H9 (cell line): ENCODE measurements around the gene TRPV6. TPM values are rescaled to one million over a fixed set of nuclear protein-coding genes. Genes with fewer than 3 reads are reported as not detected.

Experiments used
- DNase-seq: peaks from one replicate; pipeline ENCODE4 v3.0.0-alpha.2; 2017
- H2AFZ ChIP-seq: one replicate; pipeline ENCODE4 v1.6.1; 2013; ENCODE audit warnings: mild to moderate bottlenecking, low read length, control low read depth, moderate library complexity
- H2AK5ac ChIP-seq: 2 replicates; pipeline ENCODE4 v1.6.1; 2013; ENCODE audit warnings: low read length, control low read depth, mixed read lengths; ENCODE audit not compliant: insufficient read length
- H2BK120ac ChIP-seq: one replicate; pipeline ENCODE4 v1.6.1; 2013; ENCODE audit warnings: low read depth, mild to moderate bottlenecking, low read length, control low read depth, inconsistent platforms; ENCODE audit not compliant: poor library complexity, severe bottlenecking
- H2BK12ac ChIP-seq: 2 replicates; pipeline ENCODE4 v1.6.1; 2013; ENCODE audit warnings: low read length, control low read depth, mixed read lengths, low read depth; ENCODE audit not compliant: insufficient read length
- H2BK15ac ChIP-seq: 2 replicates; pipeline ENCODE4 v1.6.1; 2013; ENCODE audit warnings: low read depth, low read length, control low read depth
- H2BK20ac ChIP-seq: one replicate; pipeline ENCODE4 v1.6.1; 2013; ENCODE audit warnings: low read depth, mild to moderate bottlenecking, low read length, control low read depth, inconsistent platforms; ENCODE audit not compliant: poor library complexity, severe bottlenecking
- H2BK5ac ChIP-seq: 2 replicates; pipeline ENCODE4 v1.6.1; 2013; ENCODE audit warnings: low read length, control low read depth, mixed read lengths; ENCODE audit not compliant: insufficient read length
- H3K14ac ChIP-seq: 2 replicates; pipeline ENCODE4 v1.6.1; 2013; ENCODE audit warnings: low read length, control low read depth; ENCODE audit not compliant: insufficient read depth
- H3K18ac ChIP-seq: 2 replicates; pipeline ENCODE4 v1.6.1; 2013; ENCODE audit warnings: low read depth, mild to moderate bottlenecking, mixed read lengths, low read length, control low read depth; ENCODE audit not compliant: insufficient read length
- H3K23ac ChIP-seq: 2 replicates; pipeline ENCODE4 v1.6.1; 2013; ENCODE audit warnings: low read length, control low read depth, mixed read lengths, low read depth; ENCODE audit not compliant: insufficient read length
- H3K23me2 ChIP-seq: 2 replicates; pipeline ENCODE4 v1.6.1; 2013; ENCODE audit warnings: low read depth, mild to moderate bottlenecking, mixed read lengths, low read length, control low read depth; ENCODE audit not compliant: insufficient read length, poor library complexity, severe bottlenecking
- H3K27ac ChIP-seq: 2 replicates; pipeline ENCODE4 v1.5.1; 2013; ENCODE audit warnings: low read length, control low read depth, mixed read lengths, low read depth; ENCODE audit not compliant: insufficient read length
- H3K27me3 ChIP-seq: 2 replicates; pipeline ENCODE4 v1.6.1; 2013; ENCODE audit warnings: low read length, control low read depth, inconsistent platforms; ENCODE audit not compliant: insufficient read depth
- H3K4ac ChIP-seq: 2 replicates; pipeline ENCODE4 v1.6.1; 2013; ENCODE audit warnings: low read depth, mild to moderate bottlenecking, control low read depth, inconsistent platforms, low read length, moderate library complexity
- H3K4me1 ChIP-seq: 2 replicates; pipeline ENCODE4 v1.6.1; 2013; ENCODE audit warnings: low read length, control low read depth, inconsistent platforms; ENCODE audit not compliant: insufficient read depth
- H3K4me2 ChIP-seq: 2 replicates; pipeline ENCODE4 v1.6.1; 2013; ENCODE audit warnings: low read length, control low read depth, mixed read lengths; ENCODE audit not compliant: insufficient read length, insufficient read depth
- H3K56ac ChIP-seq: 2 replicates; pipeline ENCODE4 v1.6.1; 2013; ENCODE audit warnings: low read depth, mild to moderate bottlenecking, mixed read lengths, low read length, control low read depth; ENCODE audit not compliant: insufficient read length
- H3K79me1 ChIP-seq: 2 replicates; pipeline ENCODE4 v1.6.1; 2013; ENCODE audit warnings: low read depth, mild to moderate bottlenecking, moderate library complexity, low read length, control low read depth, inconsistent platforms; ENCODE audit not compliant: insufficient read depth, poor library complexity, severe bottlenecking
- H3K79me2 ChIP-seq: 2 replicates; pipeline ENCODE4 v1.6.1; 2013; ENCODE audit warnings: low read length, control low read depth, inconsistent platforms; ENCODE audit not compliant: insufficient read depth
- H3K9ac ChIP-seq: 2 replicates; pipeline ENCODE4 v1.6.1; 2013; ENCODE audit warnings: low read length, control low read depth, mixed read lengths; ENCODE audit not compliant: insufficient read length; ENCODE audit errors: extremely low read depth
- H3K9me3 ChIP-seq: one replicate; pipeline ENCODE4 v1.6.1; 2013; ENCODE audit warnings: low read depth, low read length, inconsistent platforms; ENCODE audit not compliant: control insufficient read depth
- H3T11ph ChIP-seq: one replicate; pipeline ENCODE4 v1.6.1; 2013; ENCODE audit warnings: mild to moderate bottlenecking, low read length, control low read depth, inconsistent platforms
- H4K20me1 ChIP-seq: one replicate; pipeline ENCODE4 v1.6.1; 2013; ENCODE audit not compliant: control insufficient read depth, insufficient read length, insufficient read depth
- H4K5ac ChIP-seq: 2 replicates; pipeline ENCODE4 v1.6.1; 2013; ENCODE audit warnings: low read depth, mild to moderate bottlenecking, mixed read lengths, low read length, control low read depth; ENCODE audit not compliant: insufficient read length
- H4K8ac ChIP-seq: replicated peaks from 2 replicates; pipeline ENCODE4 v1.6.1; 2013; ENCODE audit warnings: low read length, control low read depth, mixed read lengths, low read depth; ENCODE audit not compliant: insufficient read length
- H4K91ac ChIP-seq: 2 replicates; pipeline ENCODE4 v1.6.1; 2013; ENCODE audit warnings: low read depth, mild to moderate bottlenecking, moderate library complexity, mixed read lengths, low read length, control low read depth; ENCODE audit not compliant: insufficient read length
- H3K27ac Mint-ChIP-seq, 3 experiments: 2 replicates in 2 of 3; 3 replicates in 1 of 3; pipeline ENCODE4 v1.8.0; 2020 to 2021; ENCODE audit warnings: mixed read lengths in 3 of 3, mild to moderate bottlenecking in 1 of 3, moderate library complexity in 1 of 3
- H3K27me3 Mint-ChIP-seq: 2 replicates; pipeline ENCODE4 v1.8.0; 2021; ENCODE audit warnings: low read depth, mild to moderate bottlenecking, moderate library complexity, mixed read lengths
- H3K36me3 Mint-ChIP-seq, 3 experiments: 2 replicates in 2 of 3; 3 replicates in 1 of 3; pipeline ENCODE4 v1.8.0; 2020 to 2021; ENCODE audit warnings: low read depth in 3 of 3, mixed read lengths in 3 of 3; ENCODE audit not compliant: insufficient read depth in 1 of 3
- H3K4me1 Mint-ChIP-seq, 2 experiments: 2 replicates each; pipeline ENCODE4 v1.8.0; 2020; ENCODE audit warnings: mixed read lengths in 2 of 2
- H3K4me3 Mint-ChIP-seq, 2 experiments: 2 replicates in 1 of 2; 3 replicates in 1 of 2; pipeline ENCODE4 v1.8.0; 2020 to 2021; ENCODE audit warnings: mild to moderate bottlenecking in 2 of 2, mixed read lengths in 2 of 2, moderate library complexity in 1 of 2
- H3K9me3 Mint-ChIP-seq, 2 experiments: 2 replicates in 1 of 2; 3 replicates in 1 of 2; pipeline ENCODE4 v1.8.0; 2020; ENCODE audit warnings: mild to moderate bottlenecking in 2 of 2, mixed read lengths in 2 of 2, moderate library complexity in 1 of 2
- WGBS: extraction: QIAGEN DNeasy Blood & Tissue Kit; methylation state at CpG from one replicate; pipeline ENCODE4 v1.1.7; 2013; ENCODE audit warnings: missing lambda C conversion rate, low lambda C conversion rate, mixed read lengths; ENCODE audit not compliant: insufficient read length; ENCODE audit errors: extremely low coverage; 5-methylcytosine and 5-hydroxymethylcytosine counted together
- total RNA-seq: library from RNA; stranded (reverse); gene quantifications from 2 replicates; pipeline ENCODE4 v1.2.1, GENCODE V29; 2021
- TF ChIP-seq, protein P1 (sequence below): fragments of 200-600 bp; sonication (generic); conservative IDR thresholded peaks from 3 replicates; pipeline ENCODE4 v1.8.0; 2021; ENCODE audit warnings: antibody characterized with exemption, mild to moderate bottlenecking

The TRPV6 gene
- total RNA-seq, 1 experiment from 2014 or later, result 0.61 TPM

DNA sequence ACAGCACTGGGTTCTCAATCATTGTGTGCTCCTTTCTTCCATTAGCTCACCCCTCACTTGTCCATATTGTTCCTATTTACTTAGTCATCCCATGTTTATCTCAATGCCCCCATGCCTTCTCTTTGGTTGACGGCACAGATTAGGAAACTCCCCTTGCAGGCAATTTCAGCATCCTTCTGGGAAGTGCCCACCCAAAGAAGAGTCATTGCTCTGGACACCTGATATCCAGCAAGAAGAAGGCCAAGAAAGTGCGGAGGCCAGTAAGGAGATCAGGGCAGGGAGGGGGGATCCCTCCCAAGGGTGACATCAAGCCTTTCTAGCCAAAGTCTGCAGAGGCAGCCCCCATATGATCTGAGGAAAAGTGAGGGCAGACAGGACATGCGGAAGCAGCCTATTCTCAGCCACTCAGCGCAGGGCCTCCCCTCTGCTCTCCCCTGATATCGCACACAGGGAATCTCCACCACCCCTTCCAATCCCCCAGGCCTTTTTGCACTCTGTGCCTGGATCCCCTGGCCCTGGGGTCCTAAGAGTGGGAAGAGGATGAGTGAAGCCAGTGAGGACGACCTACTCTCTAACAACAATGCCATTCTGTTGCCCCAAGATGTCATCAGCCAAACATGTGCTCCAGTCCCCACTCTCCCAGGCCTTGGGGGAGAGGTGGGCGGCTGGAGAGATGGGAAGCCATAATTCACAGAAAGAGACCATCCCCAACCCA, 1.8 kb downstream of the TRPV6 start:
- Histone ChIP-seq H2BK5ac (no peak overlapping the region), H3T11ph (no peak overlapping the region), H3K79me1 (no peaks in the 10 kb centered on the region), H4K5ac (no peak overlapping the region), H3K4ac (no peak overlapping the region), H3K27ac (no peak overlapping the region), H3K23me2 (peaks cover 3% of the 10 kb centered on the region), H2BK120ac (no peak overlapping the region), H2AFZ (no peak overlapping the region), H4K20me1 (peaks cover 2% of the 10 kb centered on the region), H2AK5ac (no peak overlapping the region), H4K91ac (no peak overlapping the region), H3K23ac (no peak overlapping the region), H2BK15ac (no peak overlapping the region), H3K79me2 (no peaks in the 10 kb centered on the region; the same call in 1 of the 2 replicates), H3K18ac (no peak overlapping the region), H3K9me3 (no peaks in the 10 kb centered on the region), H3K56ac (no peak overlapping the region), H3K4me1 (no peaks in the 10 kb centered on the region; the same call in 1 of the 2 replicates), H3K27me3 (no peaks in the 10 kb centered on the region), H4K8ac (no peak overlapping the region), H2BK20ac (no peak overlapping the region), H3K4me2 (no peak overlapping the region), H3K14ac (no peak overlapping the region), H2BK12ac (no peak overlapping the region), H3K9ac (no peak overlapping the region)
- H3K27me3 Mint-ChIP-seq, result peaks cover 13% of the 10 kb centered on the region; the same call in 1 of the 2 replicates
- H3K36me3 Mint-ChIP-seq, result peaks cover 0 to 2% (median 0%) of the 10 kb centered on the region in 3 experiments; a peak in 2 of 7 replicates
- WGBS, result no CpG with 5 or more reads among the region's 7 CpGs
- H3K4me1 Mint-ChIP-seq, result peaks cover 12 to 13% of the 10 kb centered on the region in 2 experiments
- TF ChIP-seq, protein P1, sequence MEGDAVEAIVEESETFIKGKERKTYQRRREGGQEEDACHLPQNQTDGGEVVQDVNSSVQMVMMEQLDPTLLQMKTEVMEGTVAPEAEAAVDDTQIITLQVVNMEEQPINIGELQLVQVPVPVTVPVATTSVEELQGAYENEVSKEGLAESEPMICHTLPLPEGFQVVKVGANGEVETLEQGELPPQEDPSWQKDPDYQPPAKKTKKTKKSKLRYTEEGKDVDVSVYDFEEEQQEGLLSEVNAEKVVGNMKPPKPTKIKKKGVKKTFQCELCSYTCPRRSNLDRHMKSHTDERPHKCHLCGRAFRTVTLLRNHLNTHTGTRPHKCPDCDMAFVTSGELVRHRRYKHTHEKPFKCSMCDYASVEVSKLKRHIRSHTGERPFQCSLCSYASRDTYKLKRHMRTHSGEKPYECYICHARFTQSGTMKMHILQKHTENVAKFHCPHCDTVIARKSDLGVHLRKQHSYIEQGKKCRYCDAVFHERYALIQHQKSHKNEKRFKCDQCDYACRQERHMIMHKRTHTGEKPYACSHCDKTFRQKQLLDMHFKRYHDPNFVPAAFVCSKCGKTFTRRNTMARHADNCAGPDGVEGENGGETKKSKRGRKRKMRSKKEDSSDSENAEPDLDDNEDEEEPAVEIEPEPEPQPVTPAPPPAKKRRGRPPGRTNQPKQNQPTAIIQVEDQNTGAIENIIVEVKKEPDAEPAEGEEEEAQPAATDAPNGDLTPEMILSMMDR, result no peak
- H3K9me3 Mint-ChIP-seq, result no peaks in the 10 kb centered on the region; a peak in 1 of 5 replicates
- peak; percentile 14 for DNase-seq
- H3K4me3 Mint-ChIP-seq, result no peak overlapping the region
- H3K27ac Mint-ChIP-seq, result no peak overlapping the region
